K562 (cell line): ENCODE results near the gene MTA2. TPM values are rescaled to one million over a fixed set of nuclear protein-coding genes. Genes with fewer than 3 reads are reported as not detected.

Source experiments
- CHCHD3 ChIP-seq: fragments of 250-450 bp; sonication (Bioruptor Pico); IDR thresholded peaks from 2 replicates; pipeline ENCODE4 v2.1.2; 2022; ENCODE audit warnings: mild to moderate bottlenecking
- ESRRB ChIP-seq: fragments of 250-450 bp; sonication (Bioruptor Pico); IDR thresholded peaks from 2 replicates; pipeline ENCODE4 v1.5.0; 2020; ENCODE audit warnings: mild to moderate bottlenecking, moderate library complexity, borderline replicate concordance
- GTF2E2 ChIP-seq: fragments of 200-800 bp; sonication (Bioruptor generic); IDR thresholded peaks from 2 replicates; pipeline ENCODE4 v1.6.1; 2016; ENCODE audit warnings: missing genetic modification characterization, missing compliant biosample characterization
- HDAC6 ChIP-seq: IDR thresholded peaks from 2 replicates; pipeline ENCODE4 v1.6.1; 2012; ENCODE audit warnings: low read depth, mild to moderate bottlenecking, control low read depth, inconsistent platforms, low read length, moderate library complexity
- KLF1 ChIP-seq: fragments of 450-650 bp; IDR thresholded peaks from 2 replicates; pipeline ENCODE4 v1.6.1; 2016; ENCODE audit warnings: missing genetic modification characterization, missing compliant biosample characterization
- MTA2 ChIP-seq: fragments of 450-650 bp; IDR thresholded peaks from 2 replicates; pipeline ENCODE4 v1.6.1; 2016; ENCODE audit warnings: low read depth
- SAFB ChIP-seq: fragments of 200-400 bp; formaldehyde crosslinking; IDR thresholded peaks from 2 replicates; pipeline ENCODE4 v1.6.1; 2017; ENCODE audit warnings: low read depth, low read length, borderline replicate concordance
- SMAD2 ChIP-seq: fragments of 150-350 bp; IDR thresholded peaks from 2 replicates; pipeline ENCODE4 v1.6.1; 2014; ENCODE audit warnings: low read depth, mild to moderate bottlenecking, low read length
- TAL1 ChIP-seq: fragments of 450-650 bp; IDR thresholded peaks from 2 replicates; pipeline ENCODE4 v1.6.1; 2016; ENCODE audit warnings: mild to moderate bottlenecking
- ZFX ChIP-seq: sonication (generic); formaldehyde crosslinking; IDR thresholded peaks from 2 replicates; pipeline ENCODE4 v1.8.0; 2022; ENCODE audit warnings: mild to moderate bottlenecking, missing genetic modification reagents, moderate library complexity
- ZNF175 ChIP-seq: fragments of 200-800 bp; sonication (Bioruptor generic); IDR thresholded peaks from 2 replicates; pipeline ENCODE4 v1.6.1; 2016; ENCODE audit warnings: low read depth, mild to moderate bottlenecking, missing genetic modification characterization, missing compliant biosample characterization
- ZNF408 ChIP-seq: fragments of 250-450 bp; sonication (Bioruptor Pico); IDR thresholded peaks from 2 replicates; pipeline ENCODE4 v1.4.0; 2020; ENCODE audit warnings: low read depth, mild to moderate bottlenecking, moderate library complexity
- ZNF584 ChIP-seq: fragments of 200-800 bp; sonication (Bioruptor generic); IDR thresholded peaks from 2 replicates; pipeline ENCODE4 v1.6.1; 2016; ENCODE audit warnings: low read depth, mild to moderate bottlenecking, missing genetic modification characterization, missing compliant biosample characterization
- polyA plus RNA-seq, 8 experiments: library from polyadenylated mRNA; depleted of rRNA in 4 of 8; stranded (reverse) in 5 of 8; unstranded in 3 of 8; fragments of >200 nt; fragmentation: Nextera tagmentation in 2 of 8; fragmentation: Illumina TruSeq in 1 of 8; extraction: Ambion mirVana in 2 of 8; extraction: Trizol in 1 of 8; gene quantifications; 2 replicates each; pipeline versions ENCODE4 v1.2.1 to v1.2.3, GENCODE V29; 2011 to 2014; ENCODE audit warnings: inconsistent platforms in 1 of 8, missing spikeins in 1 of 8
- total RNA-seq, 7 experiments: library from RNA; depleted of rRNA in 6 of 7; stranded (reverse); fragments of >200 nt in 6 of 7; fragmentation: Illumina TruSeq in 2 of 7; extraction: Trizol in 2 of 7; gene quantifications; 2 replicates each; pipeline versions ENCODE4 v1.2.1 to v1.2.3, GENCODE V29; 2011 to 2021; ENCODE audit warnings: low replicate concordance in 1 of 7
- TF ChIP-seq, protein P1 (sequence below): fragments of 250-450 bp; sonication (Bioruptor Pico); IDR thresholded peaks from 2 replicates; pipeline ENCODE4 v1.5.1; 2021; ENCODE audit warnings: mild to moderate bottlenecking
- TF ChIP-seq, protein P2 (sequence below): sonication (generic); formaldehyde crosslinking; IDR thresholded peaks from 2 replicates; pipeline ENCODE4 v1.8.0; 2022; ENCODE audit warnings: mild to moderate bottlenecking, low read depth, missing genetic modification reagents
- TF ChIP-seq, protein P3 (sequence below): fragments of 200-800 bp; sonication (Bioruptor generic); IDR thresholded peaks from 2 replicates; pipeline ENCODE4 v1.6.1; 2017; ENCODE audit warnings: missing genetic modification characterization, missing compliant biosample characterization
- TF ChIP-seq, protein P4 (sequence below): fragments of 250-450 bp; sonication (Bioruptor Pico); IDR thresholded peaks from 2 replicates; pipeline ENCODE4 v1.4.0; 2020; ENCODE audit warnings: mild to moderate bottlenecking, moderate library complexity

The MTA2 gene
- total and polyA plus RNA-seq, 9 of the 15 experiments (the other 6 are each of a cell fraction or from before 2014, with no cell fraction given), result 6.2 to 220 (median 172) TPM

DNA sequence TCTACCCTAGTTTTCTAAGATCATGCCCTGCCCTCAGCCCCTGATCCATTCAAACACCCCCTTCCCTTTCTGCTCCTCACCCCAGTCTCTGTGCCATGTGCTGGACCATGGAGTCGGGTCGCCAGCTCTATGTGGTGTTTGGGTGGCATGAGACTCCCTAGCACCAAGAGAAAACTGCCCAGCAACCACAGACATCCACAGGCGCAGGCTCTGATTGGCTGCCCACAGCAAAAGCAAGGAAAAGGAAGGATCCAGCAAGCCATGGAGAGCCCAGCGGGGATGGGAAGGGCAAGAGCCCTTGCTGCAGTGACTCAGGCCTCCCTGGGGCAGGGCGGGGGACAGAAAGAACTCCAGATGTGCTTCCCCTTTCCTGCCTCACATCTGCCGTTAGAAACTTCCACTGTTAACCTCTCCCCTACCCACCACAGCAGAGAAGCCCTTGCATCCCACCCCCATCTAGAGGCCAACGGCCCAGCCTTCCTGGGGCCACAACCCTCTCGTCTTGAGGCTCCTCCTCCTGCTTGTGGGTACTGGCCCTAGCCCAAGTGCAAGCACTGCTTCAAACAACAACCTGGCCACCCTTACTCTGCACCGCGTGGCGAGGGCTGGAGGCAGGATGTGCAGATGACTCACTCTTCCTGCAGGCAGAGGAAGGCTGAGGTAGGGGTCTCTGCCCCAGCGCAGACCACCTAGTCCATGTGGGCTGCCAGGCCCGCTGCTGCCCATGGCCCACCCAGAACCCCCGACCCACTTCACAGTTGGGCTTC, 45.4 kb downstream of the MTA2 start (continued):
- TF ChIP-seq, protein P1, sequence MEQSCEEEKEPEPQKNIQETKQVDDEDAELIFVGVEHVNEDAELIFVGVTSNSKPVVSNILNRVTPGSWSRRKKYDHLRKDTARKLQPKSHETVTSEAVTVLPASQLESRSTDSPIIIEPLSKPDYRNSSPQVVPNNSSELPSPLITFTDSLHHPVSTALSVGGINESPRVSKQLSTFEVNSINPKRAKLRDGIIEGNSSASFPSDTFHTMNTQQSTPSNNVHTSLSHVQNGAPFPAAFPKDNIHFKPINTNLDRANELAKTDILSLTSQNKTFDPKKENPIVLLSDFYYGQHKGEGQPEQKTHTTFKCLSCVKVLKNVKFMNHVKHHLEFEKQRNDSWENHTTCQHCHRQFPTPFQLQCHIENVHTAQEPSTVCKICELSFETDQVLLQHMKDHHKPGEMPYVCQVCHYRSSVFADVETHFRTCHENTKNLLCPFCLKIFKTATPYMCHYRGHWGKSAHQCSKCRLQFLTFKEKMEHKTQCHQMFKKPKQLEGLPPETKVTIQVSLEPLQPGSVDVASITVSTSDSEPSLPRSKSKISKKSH (CRISPR knock-in tag), result no peak
- TF ChIP-seq, protein P2, sequence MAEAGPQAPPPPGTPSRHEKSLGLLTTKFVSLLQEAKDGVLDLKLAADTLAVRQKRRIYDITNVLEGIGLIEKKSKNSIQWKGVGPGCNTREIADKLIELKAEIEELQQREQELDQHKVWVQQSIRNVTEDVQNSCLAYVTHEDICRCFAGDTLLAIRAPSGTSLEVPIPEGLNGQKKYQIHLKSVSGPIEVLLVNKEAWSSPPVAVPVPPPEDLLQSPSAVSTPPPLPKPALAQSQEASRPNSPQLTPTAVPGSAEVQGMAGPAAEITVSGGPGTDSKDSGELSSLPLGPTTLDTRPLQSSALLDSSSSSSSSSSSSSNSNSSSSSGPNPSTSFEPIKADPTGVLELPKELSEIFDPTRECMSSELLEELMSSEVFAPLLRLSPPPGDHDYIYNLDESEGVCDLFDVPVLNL, result no peak
- TF ChIP-seq, protein P3, sequence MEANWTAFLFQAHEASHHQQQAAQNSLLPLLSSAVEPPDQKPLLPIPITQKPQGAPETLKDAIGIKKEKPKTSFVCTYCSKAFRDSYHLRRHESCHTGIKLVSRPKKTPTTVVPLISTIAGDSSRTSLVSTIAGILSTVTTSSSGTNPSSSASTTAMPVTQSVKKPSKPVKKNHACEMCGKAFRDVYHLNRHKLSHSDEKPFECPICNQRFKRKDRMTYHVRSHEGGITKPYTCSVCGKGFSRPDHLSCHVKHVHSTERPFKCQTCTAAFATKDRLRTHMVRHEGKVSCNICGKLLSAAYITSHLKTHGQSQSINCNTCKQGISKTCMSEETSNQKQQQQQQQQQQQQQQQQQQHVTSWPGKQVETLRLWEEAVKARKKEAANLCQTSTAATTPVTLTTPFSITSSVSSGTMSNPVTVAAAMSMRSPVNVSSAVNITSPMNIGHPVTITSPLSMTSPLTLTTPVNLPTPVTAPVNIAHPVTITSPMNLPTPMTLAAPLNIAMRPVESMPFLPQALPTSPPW (CRISPR knock-in tag), result no peak; the same call in none of the 2 replicates
- TF ChIP-seq ESRRB (CRISPR knock-in tag), result no peak
- TF ChIP-seq ZNF408, result no peak
- TF ChIP-seq SAFB, result no peak
- TF ChIP-seq, protein P4, sequence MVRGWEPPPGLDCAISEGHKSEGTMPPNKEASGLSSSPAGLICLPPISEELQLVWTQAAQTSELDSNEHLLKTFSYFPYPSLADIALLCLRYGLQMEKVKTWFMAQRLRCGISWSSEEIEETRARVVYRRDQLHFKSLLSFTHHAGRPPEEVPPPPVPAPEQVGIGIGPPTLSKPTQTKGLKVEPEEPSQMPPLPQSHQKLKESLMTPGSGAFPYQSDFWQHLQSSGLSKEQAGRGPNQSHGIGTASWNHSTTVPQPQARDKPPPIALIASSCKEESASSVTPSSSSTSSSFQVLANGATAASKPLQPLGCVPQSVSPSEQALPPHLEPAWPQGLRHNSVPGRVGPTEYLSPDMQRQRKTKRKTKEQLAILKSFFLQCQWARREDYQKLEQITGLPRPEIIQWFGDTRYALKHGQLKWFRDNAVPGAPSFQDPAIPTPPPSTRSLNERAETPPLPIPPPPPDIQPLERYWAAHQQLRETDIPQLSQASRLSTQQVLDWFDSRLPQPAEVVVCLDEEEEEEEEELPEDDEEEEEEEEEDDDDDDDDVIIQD (CRISPR knock-in tag), result 0 out of 2 replicates have a peak, but pooled peaks have one; percentile 49
- no peak for TF ChIP-seq MTA2
- no peak for TF ChIP-seq TAL1
- TF ChIP-seq HDAC6, result no peak
- TF ChIP-seq GTF2E2 (tag), result no peak
- TF ChIP-seq KLF1 (tag), result no peak
- TF ChIP-seq ZNF175 (CRISPR knock-in tag), result no peak
- no peak for TF ChIP-seq SMAD2
- TF ChIP-seq ZFX (CRISPR knock-in tag), result no peak; the same call in 1 of the 2 replicates
- no peak for TF ChIP-seq CHCHD3 (CRISPR knock-in tag)
- no peak; the same call in 1 of the 2 replicates for TF ChIP-seq ZNF584
